Spleen (tissue), 11 donors: ENCODE results near the gene ZMIZ2. TPM values are rescaled to one million over a fixed set of nuclear protein-coding genes. Genes with fewer than 3 reads are reported as not detected.

Source experiments
- DNase-seq: peaks from one replicate; pipeline ENCODE4 v3.0.0-alpha.2; 2020
- H3K27ac ChIP-seq, 8 donors: fragments of 200-600 bp; sonication (generic) in 7 of 8; 1 replicate in 4 of 8; 2 replicates in 4 of 8; pipeline versions ENCODE4 v1.5.0 to v1.8.0; 2016 to 2021; ENCODE audit warnings: inconsistent platforms in 4 of 8, mild to moderate bottlenecking in 4 of 8, moderate library complexity in 1 of 8
- H3K27me3 ChIP-seq, 7 donors: fragments of 200-600 bp; sonication (generic) in 6 of 7; replicated peaks in 1 of 7; 1 replicate in 4 of 7; 2 replicates in 3 of 7; pipeline versions ENCODE4 v1.5.0 to v1.8.0; 2016 to 2021; ENCODE audit warnings: inconsistent platforms in 3 of 7, mild to moderate bottlenecking in 1 of 7
- H3K36me3 ChIP-seq, 6 donors: fragments of 200-600 bp; sonication (generic) in 5 of 6; 1 replicate in 4 of 6; 2 replicates in 2 of 6; pipeline versions ENCODE4 v1.5.0 to v1.8.0; 2016 to 2021; ENCODE audit warnings: inconsistent platforms in 2 of 6
- H3K4me1 ChIP-seq, 6 donors: fragments of 200-600 bp; sonication (generic) in 5 of 6; 1 replicate in 3 of 6; 2 replicates in 3 of 6; pipeline versions ENCODE4 v1.5.0 to v1.8.0; 2016 to 2021; ENCODE audit warnings: inconsistent platforms in 3 of 6
- H3K4me3 ChIP-seq, 8 donors: fragments of 200-600 bp; sonication (generic) in 7 of 8; 1 replicate in 4 of 8; 2 replicates in 4 of 8; pipeline versions ENCODE4 v1.5.0 to v1.8.0; 2016 to 2021; ENCODE audit warnings: inconsistent platforms in 4 of 8, mild to moderate bottlenecking in 4 of 8, moderate library complexity in 2 of 8
- H3K9me3 ChIP-seq, 8 donors: fragments of 200-600 bp; sonication (generic) in 7 of 8; 1 replicate in 4 of 8; 2 replicates in 4 of 8; pipeline versions ENCODE4 v1.5.0 to v1.8.0; 2016 to 2021; ENCODE audit warnings: inconsistent platforms in 4 of 8
- CTCF ChIP-seq, 11 experiments: fragments of 200-600 bp in 7 of 11; fragments of 450-650 bp in 4 of 11; sonication (generic) in 4 of 11; IDR thresholded peaks in 8 of 11; conservative IDR thresholded peaks in 3 of 11; 1 replicate in 7 of 11; 2 replicates in 4 of 11; pipeline versions ENCODE4 v1.4.0 to v1.8.0; 2016 to 2021; ENCODE audit warnings: antibody characterized with exemption in 11 of 11, inconsistent platforms in 4 of 11, mild to moderate bottlenecking in 1 of 11
- POLR2A ChIP-seq, 3 donors: fragments of 450-650 bp; IDR thresholded peaks; one replicate each; pipeline ENCODE4 v1.5.1; 2017; ENCODE audit warnings: antibody characterized with exemption in 3 of 3, mild to moderate bottlenecking in 1 of 3
- POLR2AphosphoS5 ChIP-seq, 3 donors: sonication (generic); formaldehyde crosslinking; IDR thresholded peaks; one replicate each; pipeline ENCODE4 v1.5.1; 2017; ENCODE audit warnings: antibody characterized with exemption in 3 of 3
- WGBS, 5 donors: extraction: QIAGEN DNeasy Blood & Tissue Kit in 3 of 5; methylation state at CpG; one replicate each; pipeline versions ENCODE4 v1.1.5 to v1.1.7; 2013 to 2018; 5-methylcytosine and 5-hydroxymethylcytosine counted together
- intact Hi-C: fragments of 100-400 bp; cut with DNase I; formaldehyde crosslinking; loops from one replicate; pipeline ENCODE4 v1.15.0; 2023; ENCODE audit warnings: low total_unique reads
- polyA plus RNA-seq, 3 donors: library from polyadenylated mRNA; stranded (reverse); fragments of 200-250 nt; gene quantifications; one replicate each; pipeline ENCODE4 v1.2.1, GENCODE V29; 2013
- total RNA-seq, 7 donors: library from RNA; depleted of rRNA in 3 of 7; stranded (reverse); fragments of >200 nt in 3 of 7; fragmentation: NEBNext Ultra II Directional in 4 of 7; extraction: Animal tissue kit (Norgen Biotek cat#: 25700) in 4 of 7; gene quantifications; one replicate each; pipeline versions ENCODE4 v1.1.0 to v1.2.1, GENCODE V29; 2016 to 2021
- donor health status: healthy with polysubstance abuse.
- donor health status: DM: no; HTN: no; CAD: no; lungs with moderate emphysema.
- donor health status: DM: no; HTN: no; CAD: no.
- donor health status: Bipolar disorder and iron deficiency.
- donor health status: healthy.
- donor health status: DM: no; HTN: no; CAD: no.
- donor health status: DM: yes; HTN: yes; CAD: no.

ZMIZ2 gene
- total and polyA plus RNA-seq, 10 donors = 27.7 to 160 (median 84.1) TPM

- intact Hi-C loops = no loop called here
- peak; percentile 47 for DNase-seq
- WGBS, 5 donors = 81 to 92% (median 91%) methylated on average over 16 to 19 of the region's 19 CpGs
Observed at GRCh38 chr7:44709011-44709915, 39.4 kb upstream of the ZMIZ2 start.

GRCh38 chr7:44709945-44710596 lies 38.6 kb upstream of the ZMIZ2 start:
- DNase-seq = peak; percentile 27
- H3K4me1 ChIP-seq = no peaks in the 10 kb centered on the region

More at GRCh38 chr7:44709011-44709915, 39.4 kb upstream of the ZMIZ2 start:
- Histone ChIP-seq H3K27ac (no peak overlapping the region), H3K27me3 (no peaks in the 10 kb centered on the region), H3K4me3 (no peak overlapping the region), H3K9me3 (no peaks in the 10 kb centered on the region), H3K4me1 (no peaks in the 10 kb centered on the region), H3K36me3 (peaks cover 0 to 64% (median 43%) of the 10 kb centered on the region in 6 donors)
- TF ChIP-seq POLR2AphosphoS5 (IDR thresholded peaks at IDR 0.05) (no peak), POLR2A (IDR thresholded peaks at IDR 0.05) (no peak), CTCF (IDR thresholded peaks at IDR 0.05 in 8 of 11, conservative IDR thresholded peaks at IDR 0.05 in 3 of 11) (no peak)

GRCh38 chr7:44711528-44711927 lies 37.1 kb upstream of the ZMIZ2 start:
- H3K27me3 ChIP-seq = no peaks in the 10 kb centered on the region
- H3K36me3 ChIP-seq = peaks cover 0 to 43% (median 35%) of the 10 kb centered on the region in 6 donors
- H3K27ac ChIP-seq = peak overlapping the region in 1 of 8 donors; percentile 8
- DNase-seq = peak; percentile 47
- peak in 1 of 3 donors; percentile 6 for TF ChIP-seq POLR2AphosphoS5 (IDR thresholded peaks at IDR 0.05)
- TF ChIP-seq POLR2A (IDR thresholded peaks at IDR 0.05) = no peak
- no peak for TF ChIP-seq CTCF (IDR thresholded peaks at IDR 0.05 in 8 of 11, conservative IDR thresholded peaks at IDR 0.05 in 3 of 11)
- H3K4me1 ChIP-seq = no peaks in the 10 kb centered on the region
- intact Hi-C loops = no loop called here
- 68 to 83% (median 75%) methylated on average over 5 of the region's 5 CpGs for WGBS, 5 donors
- no peak overlapping the region for H3K4me3 ChIP-seq
- H3K9me3 ChIP-seq = no peaks in the 10 kb centered on the region

More at GRCh38 chr7:44709945-44710596, 38.6 kb upstream of the ZMIZ2 start:
- Histone ChIP-seq H3K9me3 (no peaks in the 10 kb centered on the region), H3K4me3 (no peak overlapping the region), H3K27ac (no peak overlapping the region), H3K36me3 (peaks cover 0 to 58% (median 38%) of the 10 kb centered on the region in 6 donors), H3K27me3 (no peaks in the 10 kb centered on the region)
- 88 to 96% (median 93%) methylated on average over 10 of the region's 10 CpGs for WGBS, 5 donors
- TF ChIP-seq CTCF (IDR thresholded peaks at IDR 0.05 in 8 of 11, conservative IDR thresholded peaks at IDR 0.05 in 3 of 11) (no peak), POLR2A (IDR thresholded peaks at IDR 0.05) (no peak), POLR2AphosphoS5 (IDR thresholded peaks at IDR 0.05) (no peak)
- intact Hi-C loops = no loop called here

GRCh38 chr7:44712012-44712411 lies 36.6 kb upstream of the ZMIZ2 start:
- Histone ChIP-seq H3K27ac (peak overlapping the region in 1 of 8 donors; percentile 8), H3K4me3 (no peak overlapping the region), H3K4me1 (no peaks in the 10 kb centered on the region), H3K36me3 (peaks cover 0 to 39% (median 31%) of the 10 kb centered on the region in 6 donors), H3K9me3 (no peaks in the 10 kb centered on the region), H3K27me3 (no peaks in the 10 kb centered on the region)
- intact Hi-C loops = no loop called here
- TF ChIP-seq POLR2A (IDR thresholded peaks at IDR 0.05) (no peak), CTCF (IDR thresholded peaks at IDR 0.05 in 8 of 11, conservative IDR thresholded peaks at IDR 0.05 in 3 of 11) (no peak), POLR2AphosphoS5 (IDR thresholded peaks at IDR 0.05) (no peak)
- peak; percentile 30 for DNase-seq
- WGBS, 5 donors = 42 to 49% (median 46%) methylated on average over 5 of the region's 5 CpGs
